MG63 (cell line): ENCODE results near the gene TMEM131L. TPM values are rescaled to one million over a fixed set of nuclear protein-coding genes. Genes with fewer than 3 reads are reported as not detected.

Experiments used
- DNase-seq: peaks from one replicate; pipeline ENCODE4 v3.0.0-alpha.2; 2020
- H3K27me3 ChIP-seq: fragments of 250-450 bp; sonication (Bioruptor Pico); 2 replicates; pipeline ENCODE4 v1.5.1; 2020; ENCODE audit warnings: mild to moderate bottlenecking, moderate library complexity
- H3K36me3 ChIP-seq: fragments of 250-450 bp; sonication (Bioruptor Pico); 2 replicates; pipeline ENCODE4 v1.5.1; 2020; ENCODE audit warnings: mild to moderate bottlenecking, moderate library complexity
- H3K4me3 ChIP-seq: fragments of 250-450 bp; sonication (Bioruptor Pico); 2 replicates; pipeline ENCODE4 v1.5.1; 2020; ENCODE audit warnings: mild to moderate bottlenecking, moderate library complexity
- H3K9me3 ChIP-seq: fragments of 250-450 bp; sonication (Bioruptor Pico); 2 replicates; pipeline ENCODE4 v1.5.1; 2020; ENCODE audit warnings: mild to moderate bottlenecking, moderate library complexity
- total RNA-seq: library from RNA; depleted of rRNA; stranded (reverse); fragments of >200 nt; shearing (Covaris generic); gene quantifications from 2 replicates; pipeline ENCODE4 v1.2.3, GENCODE V29; 2014; ENCODE audit warnings: low replicate concordance

TMEM131L gene
- total RNA-seq, 1 experiment from 2014 or later: 5.5 TPM

- DNase-seq: no peak
- no peaks in the 10 kb centered on the region for H3K27me3 ChIP-seq
Measured at GRCh38 chr4:153521999-153522801, 56.0 kb downstream of the TMEM131L start.

GRCh38 chr4:153522802-153523094, 56.6 kb downstream of the TMEM131L start:
- H3K9me3 ChIP-seq: no peaks in the 10 kb centered on the region
- H3K4me3 ChIP-seq: no peak overlapping the region
- H3K27me3 ChIP-seq: no peaks in the 10 kb centered on the region
- no peak for DNase-seq
- no peaks in the 10 kb centered on the region for H3K36me3 ChIP-seq

More at GRCh38 chr4:153521999-153522801, 56.0 kb downstream of the TMEM131L start:
- Histone ChIP-seq H3K9me3 (no peaks in the 10 kb centered on the region), H3K4me3 (no peak overlapping the region), H3K36me3 (no peaks in the 10 kb centered on the region)

GRCh38 chr4:153523164-153523796, 57.1 kb downstream of the TMEM131L start:
- Histone ChIP-seq H3K4me3 (no peak overlapping the region), H3K9me3 (no peaks in the 10 kb centered on the region), H3K27me3 (no peaks in the 10 kb centered on the region), H3K36me3 (no peaks in the 10 kb centered on the region)
- DNase-seq: no peak

DNA sequence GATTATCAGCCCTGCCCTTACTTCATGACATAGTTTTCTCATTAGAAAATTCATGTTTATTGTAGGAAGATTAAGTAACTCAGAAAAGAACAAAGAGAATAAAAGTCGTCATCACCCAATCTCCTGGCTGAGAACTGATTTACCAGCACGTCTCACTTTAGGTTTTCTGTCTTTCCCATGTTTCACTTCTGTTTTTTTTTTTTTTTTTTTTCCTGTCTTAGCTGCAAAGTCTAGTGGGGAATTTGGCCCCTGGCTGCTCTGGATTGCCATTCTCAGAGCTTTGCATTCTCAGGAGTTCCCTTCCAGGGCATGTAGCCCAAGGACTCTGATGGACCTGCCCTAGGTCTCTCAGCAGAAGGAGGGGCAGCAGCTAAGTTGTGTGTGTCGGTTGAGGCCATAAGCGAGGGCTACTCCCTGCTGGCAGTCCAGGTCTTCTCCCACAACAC, 57.8 kb downstream of the TMEM131L start:
- H3K9me3 ChIP-seq: no peaks in the 10 kb centered on the region
- H3K27me3 ChIP-seq: no peaks in the 10 kb centered on the region
- H3K36me3 ChIP-seq: no peaks in the 10 kb centered on the region
- H3K4me3 ChIP-seq: no peak overlapping the region
- no peak for DNase-seq

DNA sequence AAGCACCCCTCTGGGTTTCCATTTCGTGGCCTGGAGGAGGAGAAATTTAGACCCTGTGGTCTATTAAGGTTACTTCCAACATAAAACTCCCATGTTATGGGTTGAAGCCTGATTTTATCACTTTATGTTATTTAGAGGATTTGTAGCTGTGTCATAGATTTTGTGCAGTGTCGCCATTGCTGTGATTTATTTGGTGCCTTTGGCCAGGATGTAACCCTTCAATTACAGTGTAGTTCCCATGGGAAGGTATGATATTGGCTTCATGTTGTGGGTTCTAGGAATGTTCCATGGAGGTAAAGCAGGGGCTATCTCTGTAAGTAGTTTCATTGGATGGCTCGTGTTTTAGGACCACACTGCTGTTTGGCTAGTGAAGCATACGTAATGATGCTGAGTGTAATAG, 58.5 kb downstream of the TMEM131L start:
- H3K36me3 ChIP-seq: no peaks in the 10 kb centered on the region
- H3K27me3 ChIP-seq: no peaks in the 10 kb centered on the region
- no peaks in the 10 kb centered on the region for H3K9me3 ChIP-seq
- no peak overlapping the region for H3K4me3 ChIP-seq
- no peak for DNase-seq

DNA sequence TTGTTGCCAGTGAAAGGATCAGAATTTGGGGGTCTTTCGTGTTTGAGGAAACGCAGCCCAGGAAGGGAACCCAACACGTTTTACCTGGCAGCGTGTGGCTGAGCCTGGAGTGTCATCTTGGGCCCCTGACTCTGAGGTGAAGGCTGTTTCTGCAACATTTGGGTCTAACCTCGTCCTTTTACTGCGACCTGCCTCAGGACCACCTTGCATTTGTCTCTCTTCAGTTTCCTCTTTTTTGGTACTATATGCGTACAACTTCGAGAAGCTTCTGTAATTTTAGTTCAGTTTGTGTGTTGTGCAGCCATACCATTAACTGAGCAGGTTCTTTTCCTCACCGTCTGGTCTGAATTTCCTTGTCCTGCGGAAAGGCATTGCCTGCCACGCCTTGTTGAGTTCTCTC, 61.5 kb downstream of the TMEM131L start:
- no peak for DNase-seq
- no peaks in the 10 kb centered on the region for H3K9me3 ChIP-seq
- H3K27me3 ChIP-seq: no peaks in the 10 kb centered on the region
- no peak overlapping the region for H3K4me3 ChIP-seq
- H3K36me3 ChIP-seq: no peaks in the 10 kb centered on the region

GRCh38 chr4:153528705-153529485, 62.7 kb downstream of the TMEM131L start:
- no peaks in the 10 kb centered on the region for H3K9me3 ChIP-seq
- no peak overlapping the region for H3K4me3 ChIP-seq
- no peaks in the 10 kb centered on the region for H3K36me3 ChIP-seq
- DNase-seq: no peak
- no peaks in the 10 kb centered on the region for H3K27me3 ChIP-seq

GRCh38 chr4:153529646-153530045, 63.5 kb downstream of the TMEM131L start:
- Histone ChIP-seq H3K4me3 (no peak overlapping the region), H3K9me3 (no peaks in the 10 kb centered on the region), H3K36me3 (no peaks in the 10 kb centered on the region), H3K27me3 (no peaks in the 10 kb centered on the region)
- DNase-seq: no peak

DNA sequence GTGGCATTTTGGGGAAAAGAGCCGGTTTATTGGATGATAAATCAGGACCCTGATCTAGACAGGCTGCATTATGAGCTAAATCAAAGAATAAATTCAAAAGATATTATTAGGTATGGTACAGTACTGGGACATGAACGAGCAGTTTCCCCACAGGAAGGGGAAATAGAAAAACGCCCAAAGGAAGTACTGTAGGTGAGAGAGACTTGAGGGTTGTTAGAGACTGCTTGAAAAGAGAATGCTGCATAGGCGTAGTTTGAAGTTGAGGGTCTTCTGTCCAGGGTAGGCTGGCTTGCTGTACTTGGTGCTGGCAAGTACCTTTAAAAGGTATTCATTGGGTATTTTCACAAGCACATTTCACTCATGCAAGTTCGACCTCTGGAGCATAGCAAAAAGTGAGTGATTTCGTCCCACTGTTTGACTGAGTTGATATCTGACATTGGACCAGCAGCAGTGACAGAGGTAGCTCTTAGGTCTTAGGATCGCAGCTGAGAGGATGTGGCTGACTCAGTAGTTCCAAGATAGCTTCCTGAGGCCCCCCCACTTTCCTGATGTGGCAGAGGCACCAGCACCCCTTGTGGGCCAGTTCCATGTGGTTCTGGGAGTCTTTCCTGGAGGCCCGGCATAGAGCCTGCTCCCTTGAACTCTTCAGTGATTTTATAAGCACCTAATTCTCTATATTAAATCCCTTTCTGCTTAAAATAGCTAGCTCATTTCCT, 64.3 kb downstream of the TMEM131L start:
- DNase-seq: no peak
- Histone ChIP-seq H3K9me3 (no peaks in the 10 kb centered on the region), H3K27me3 (no peaks in the 10 kb centered on the region), H3K36me3 (no peaks in the 10 kb centered on the region), H3K4me3 (no peak overlapping the region)

DNA sequence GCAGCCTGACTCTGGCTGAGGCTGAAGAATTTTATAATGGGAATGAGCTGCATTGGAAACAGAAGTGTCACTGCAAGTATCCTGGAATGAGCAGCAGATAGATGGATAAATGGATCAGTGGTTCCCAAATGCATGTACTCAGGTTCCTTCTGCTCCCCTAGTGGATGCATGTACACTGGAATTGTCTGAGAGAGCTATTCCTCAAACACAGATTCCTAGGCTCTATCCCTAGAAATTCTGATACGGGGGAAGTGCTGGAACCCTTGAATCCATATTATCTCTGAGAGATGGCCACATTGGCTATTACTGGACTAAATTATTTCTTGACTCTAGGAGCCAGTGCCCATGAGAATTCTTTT, 64.8 kb downstream of the TMEM131L start:
- no peaks in the 10 kb centered on the region for H3K9me3 ChIP-seq
- no peaks in the 10 kb centered on the region for H3K36me3 ChIP-seq
- no peak overlapping the region for H3K4me3 ChIP-seq
- no peaks in the 10 kb centered on the region for H3K27me3 ChIP-seq
- DNase-seq: no peak

DNA sequence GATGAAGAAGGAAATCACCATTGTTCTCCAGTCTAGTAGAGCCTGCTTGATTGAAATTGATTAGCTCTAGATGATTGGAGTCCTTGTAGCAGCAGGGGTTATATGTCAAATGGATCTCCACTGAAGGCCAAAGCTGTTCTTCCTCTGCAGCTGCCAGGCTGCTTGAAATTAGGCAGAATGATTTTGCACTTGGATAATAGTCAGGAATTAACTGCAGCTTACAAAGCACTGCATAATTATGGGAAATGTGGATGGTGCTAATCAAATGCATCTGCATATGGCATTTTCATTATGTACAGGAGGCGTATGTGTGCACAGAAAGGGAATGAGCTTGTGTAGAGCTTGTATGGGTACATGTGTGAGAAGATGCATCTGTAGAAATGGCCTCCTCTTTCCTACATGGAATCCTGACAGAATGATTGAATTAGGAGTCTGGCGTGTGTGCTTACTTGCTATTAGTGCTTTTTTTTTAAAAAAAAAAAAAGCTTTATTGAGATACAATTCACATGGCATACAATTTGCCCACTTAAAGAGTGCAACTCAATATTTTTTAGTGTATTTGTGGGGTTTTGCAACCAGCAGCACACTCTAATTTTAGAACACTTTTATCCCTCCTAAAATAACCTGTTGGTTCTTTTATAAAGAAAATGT, 65.9 kb downstream of the TMEM131L start:
- H3K4me3 ChIP-seq: no peak overlapping the region
- no peaks in the 10 kb centered on the region for H3K9me3 ChIP-seq
- H3K36me3 ChIP-seq: no peaks in the 10 kb centered on the region
- H3K27me3 ChIP-seq: no peaks in the 10 kb centered on the region
- no peak for DNase-seq

GRCh38 chr4:153532636-153533035, 66.5 kb downstream of the TMEM131L start:
- no peaks in the 10 kb centered on the region for H3K36me3 ChIP-seq
- H3K4me3 ChIP-seq: no peak overlapping the region

DNA sequence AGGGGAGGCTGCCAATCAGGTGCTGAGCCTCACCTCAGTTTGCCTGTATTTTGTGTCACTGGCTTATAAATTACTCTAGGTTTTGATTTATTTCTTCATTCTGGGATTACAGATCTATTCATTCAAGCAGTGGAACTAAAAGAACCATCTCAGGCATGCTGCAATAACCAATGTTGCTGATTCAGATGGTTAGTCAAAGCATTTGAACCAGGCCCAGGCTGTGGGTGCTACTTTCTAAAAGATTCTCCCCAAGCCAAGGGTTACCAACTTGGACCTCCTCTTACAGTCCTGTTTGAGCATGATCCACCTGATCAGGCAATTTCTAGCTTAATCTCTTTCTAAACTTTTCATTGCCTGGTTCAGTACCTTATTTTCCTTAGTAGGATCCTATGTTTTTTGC, 67.2 kb downstream of the TMEM131L start:
- Histone ChIP-seq H3K27me3 (no peaks in the 10 kb centered on the region), H3K36me3 (no peaks in the 10 kb centered on the region), H3K9me3 (no peaks in the 10 kb centered on the region), H3K4me3 (no peak overlapping the region)
- no peak for DNase-seq

More at GRCh38 chr4:153532636-153533035, 66.5 kb downstream of the TMEM131L start:
- no peaks in the 10 kb centered on the region for H3K27me3 ChIP-seq
- H3K9me3 ChIP-seq: no peaks in the 10 kb centered on the region
- no peak for DNase-seq

DNA sequence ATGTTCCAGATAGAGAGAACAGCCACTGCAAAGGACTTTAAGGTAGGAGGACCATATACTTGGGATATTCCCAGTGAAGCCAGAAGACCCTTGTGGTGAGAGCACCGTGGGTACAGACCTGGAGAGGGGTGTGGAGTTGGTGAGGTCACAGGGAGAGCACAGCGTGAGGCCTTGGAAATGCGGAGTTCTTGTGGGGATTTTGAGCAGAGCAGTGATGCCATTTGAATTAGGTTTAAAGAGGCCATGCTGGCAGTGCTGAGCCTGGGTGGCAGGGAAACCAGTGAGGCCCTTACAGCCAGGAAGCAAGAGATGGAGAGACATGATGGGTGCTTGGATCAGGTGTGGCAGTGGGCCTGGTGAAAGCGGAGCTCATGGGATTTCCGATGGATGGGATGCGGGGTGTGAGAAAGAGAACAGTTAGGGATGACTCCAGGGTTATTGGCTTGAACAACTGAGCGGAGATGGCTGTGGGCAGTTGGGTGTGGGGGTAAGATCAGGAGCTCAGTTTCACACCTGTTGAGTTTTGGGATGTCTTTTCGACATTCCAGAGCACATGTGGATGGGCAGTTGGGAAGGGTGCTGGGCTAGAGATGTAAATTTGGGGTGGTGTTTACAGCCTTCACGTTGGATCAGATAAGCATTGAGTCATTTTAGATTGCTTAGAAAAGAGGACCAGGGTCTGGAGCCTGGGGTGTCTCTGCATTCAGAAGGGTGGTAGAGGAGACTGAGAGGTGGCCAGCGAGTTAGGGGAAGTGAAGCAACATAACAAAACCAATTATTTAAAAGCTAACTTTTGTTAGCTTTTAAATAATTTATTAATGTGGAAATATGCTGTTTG, 68.9 kb downstream of the TMEM131L start:
- Histone ChIP-seq H3K36me3 (no peaks in the 10 kb centered on the region), H3K9me3 (no peaks in the 10 kb centered on the region), H3K4me3 (no peak overlapping the region), H3K27me3 (no peaks in the 10 kb centered on the region)
- DNase-seq: no peak

DNA sequence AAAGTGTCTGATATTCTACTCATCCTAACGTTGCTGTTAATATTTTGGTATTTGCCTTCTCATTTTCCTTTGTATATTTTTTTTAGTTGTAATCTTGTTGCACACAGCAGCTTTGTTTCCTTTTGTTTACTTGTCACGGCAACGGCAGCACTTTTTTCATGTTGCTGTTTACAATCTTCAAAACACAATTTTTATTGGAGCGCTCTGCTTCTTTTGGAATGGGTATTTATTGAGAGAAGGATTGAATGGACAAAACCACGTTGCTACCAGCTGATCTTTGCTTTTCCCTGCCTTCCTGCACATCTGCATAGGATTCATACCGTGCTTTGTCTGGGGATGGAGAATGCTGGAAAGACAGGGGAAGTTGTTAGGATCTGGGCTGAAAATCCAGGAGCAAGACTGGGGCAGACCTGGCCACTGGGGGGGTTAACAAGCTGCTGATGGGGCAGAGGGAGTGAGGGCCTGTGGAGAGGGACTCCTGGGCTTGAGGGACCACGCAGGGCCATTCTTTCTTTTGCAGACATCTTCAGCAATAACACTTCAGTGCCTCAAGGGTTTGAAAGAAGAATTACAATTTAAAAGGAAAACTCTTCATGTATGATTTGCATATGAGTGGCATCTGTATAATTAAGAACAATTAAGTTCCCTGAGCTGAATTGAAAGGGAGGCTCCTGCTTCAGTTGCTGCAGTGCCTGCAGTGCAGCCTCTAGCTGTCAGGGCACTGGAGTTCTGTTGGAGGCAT, 69.8 kb downstream of the TMEM131L start:
- DNase-seq: no peak
- no peaks in the 10 kb centered on the region for H3K36me3 ChIP-seq
- no peaks in the 10 kb centered on the region for H3K9me3 ChIP-seq
- H3K4me3 ChIP-seq: no peak overlapping the region
- no peaks in the 10 kb centered on the region for H3K27me3 ChIP-seq
